OCI-M1 (cell line): ENCODE data around the gene DIO1.
A peak's percentile ranks its signal among the peaks of the same experiment; 100 is the strongest.

Experiments used
- DNase-seq: peaks from one replicate; lab custom pipeline; 2025; lab: John Stamatoyannopoulos, UW

DIO1 gene

DNA sequence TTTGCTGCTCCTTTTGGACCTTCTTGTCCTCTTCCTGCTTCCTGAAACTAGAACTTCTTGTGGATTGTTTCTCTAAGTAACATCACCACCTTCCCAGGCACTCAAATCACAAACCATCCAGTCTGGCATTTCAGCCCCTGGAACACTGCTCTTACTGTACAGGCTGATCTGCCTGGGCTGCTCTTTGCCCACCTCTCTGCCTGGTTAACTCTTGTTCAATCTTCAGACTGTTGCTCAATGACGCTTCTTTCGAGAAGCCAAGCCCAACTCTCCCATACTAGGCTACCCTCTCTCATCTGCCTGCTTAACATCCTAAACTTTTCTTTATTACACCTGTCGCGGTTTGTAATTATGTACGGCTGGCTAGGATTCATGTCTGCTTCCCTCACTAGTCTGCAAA is 657 bp downstream of the DIO1 start:
- no peak for DNase-seq

DNA sequence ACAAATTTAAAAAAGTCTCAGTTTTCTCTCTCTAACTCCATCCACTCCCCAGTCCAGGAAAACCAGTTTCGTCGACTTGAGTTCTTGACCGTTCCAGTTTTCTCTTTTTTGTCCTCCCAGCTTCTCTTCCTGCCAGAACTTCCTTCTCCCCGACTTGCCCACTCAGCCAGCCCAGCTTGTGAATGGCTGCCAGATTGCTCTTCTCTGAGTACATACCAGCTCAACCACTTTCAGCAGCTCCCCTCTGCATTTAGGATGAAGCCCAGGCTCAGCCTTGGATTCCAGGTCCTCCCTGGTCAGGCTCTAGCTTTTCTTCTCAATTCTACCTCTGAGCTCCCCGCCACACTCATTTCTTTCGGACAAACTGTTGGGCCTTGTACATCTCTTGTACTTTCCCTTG is 1.4 kb downstream of the DIO1 start:
- DNase-seq = no peak

GRCh38 chr1:53896635-53897229 is 2.7 kb downstream of the DIO1 start:
- DNase-seq = peak; percentile 34

GRCh38 chr1:53899206-53899628 is 5.2 kb downstream of the DIO1 start:
- DNase-seq = no peak

DNA sequence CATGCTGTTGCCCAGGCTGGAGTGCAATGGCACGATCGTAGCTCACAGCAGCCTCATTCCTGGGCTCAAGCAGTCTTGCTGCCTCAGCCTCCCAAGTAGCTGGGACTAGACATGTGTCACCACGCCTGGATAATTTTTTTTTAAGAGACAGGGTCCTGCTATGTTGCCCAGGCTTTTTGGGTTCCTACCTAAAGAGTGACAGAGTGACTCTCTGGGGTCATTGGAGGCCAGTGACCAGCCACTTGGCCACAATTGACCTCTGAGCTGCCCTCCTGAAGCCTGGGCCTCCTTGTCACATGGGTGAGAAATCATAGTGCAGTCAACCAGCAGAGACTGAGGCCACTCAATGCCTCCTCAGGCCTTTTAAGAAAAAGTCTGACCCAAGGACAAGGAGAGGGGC is 5.7 kb downstream of the DIO1 start:
- no peak for DNase-seq

DNA sequence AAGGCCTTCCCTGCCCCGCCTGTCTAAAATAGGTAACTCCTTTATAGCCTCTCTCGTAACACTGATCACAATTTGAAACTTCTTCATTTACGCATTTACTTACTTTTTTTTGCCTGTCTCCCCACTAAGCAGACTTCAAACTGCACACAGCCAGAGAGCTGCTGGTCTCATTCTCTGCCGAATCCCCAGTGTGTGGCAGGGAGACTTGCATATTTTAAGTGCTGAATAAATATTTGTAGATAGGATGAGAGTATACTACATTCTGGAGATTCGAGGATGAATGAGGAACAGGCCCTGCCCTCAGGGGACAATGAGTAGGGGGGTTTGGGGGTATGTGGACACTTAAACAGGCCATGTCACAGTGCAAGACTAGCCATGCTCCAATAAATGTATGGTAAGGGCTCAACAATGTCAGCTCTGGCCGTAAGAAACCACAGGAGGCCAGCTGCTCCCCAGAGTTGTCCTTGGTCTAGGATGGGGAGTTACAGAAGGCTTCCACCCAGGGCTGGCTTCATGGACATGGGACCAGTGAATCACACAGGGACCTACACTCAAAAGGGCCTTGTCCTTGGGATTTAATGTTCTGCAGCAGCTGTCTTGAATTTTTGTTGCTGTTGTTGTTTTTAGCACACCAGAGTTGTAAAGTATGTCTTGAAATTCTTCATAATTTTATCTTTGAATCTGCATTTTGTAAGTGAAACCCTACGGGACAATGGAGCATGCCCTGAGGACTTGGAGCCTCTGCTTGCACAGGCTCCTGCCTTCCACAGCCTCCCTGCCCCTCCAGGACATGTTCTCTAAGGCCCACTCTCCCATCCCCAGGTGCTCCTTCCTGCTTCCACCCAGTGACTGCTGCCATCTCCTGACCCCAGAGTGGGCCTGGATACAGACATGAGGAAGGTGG is 8.5 kb downstream of the DIO1 start:
- no peak for DNase-seq

DNA sequence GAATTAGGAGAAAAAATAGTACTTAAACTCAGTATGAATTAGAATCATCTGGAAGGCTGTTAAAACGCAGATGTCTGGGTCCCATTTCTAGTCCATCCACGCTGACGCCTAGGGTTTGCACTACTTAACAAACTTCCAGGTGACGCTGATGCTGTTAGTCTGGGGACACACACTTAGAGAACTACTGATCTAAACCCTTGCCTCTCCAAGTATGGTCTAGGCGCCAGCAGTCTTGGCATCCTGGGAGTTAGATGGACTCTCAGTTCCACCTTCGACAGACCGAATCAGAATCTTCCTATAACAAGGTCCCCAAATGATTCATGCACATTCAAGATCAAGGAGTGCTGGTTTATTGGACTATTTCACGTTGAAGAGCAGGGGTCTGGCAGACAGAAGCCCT is 11.5 kb downstream of the DIO1 start:
- DNase-seq = no peak

GRCh38 chr1:53906121-53906520 is 12.1 kb downstream of the DIO1 start:
- DNase-seq = no peak

DNA sequence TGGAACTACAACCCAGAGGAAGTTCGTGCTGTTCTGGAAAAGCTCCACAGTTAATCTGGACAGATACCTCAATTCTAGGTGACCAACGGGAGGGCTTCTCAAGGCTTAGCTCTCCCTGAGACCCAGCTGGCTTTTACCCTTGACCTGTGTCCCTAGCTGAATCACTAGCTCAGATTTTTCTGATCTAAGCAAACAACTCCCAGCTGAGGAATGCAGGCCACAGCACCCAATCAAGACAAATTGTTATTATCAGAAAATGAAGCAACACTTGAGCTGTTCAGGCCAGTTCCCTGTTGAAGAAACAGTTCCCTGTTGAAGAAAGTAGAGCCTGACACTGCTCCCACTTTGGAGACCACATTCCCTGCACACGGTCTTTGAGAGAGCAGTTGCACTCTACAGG is 16.0 kb downstream of the DIO1 start:
- DNase-seq = no peak

GRCh38 chr1:53911442-53911841 is 17.5 kb downstream of the DIO1 start:
- no peak for DNase-seq

GRCh38 chr1:53913352-53914033 is 19.5 kb downstream of the DIO1 start:
- DNase-seq = peak; percentile 12

- no peak for DNase-seq
These were observed 24.4 kb downstream of the DIO1 start for GRCh38 chr1:53918343-53918742.

DNA sequence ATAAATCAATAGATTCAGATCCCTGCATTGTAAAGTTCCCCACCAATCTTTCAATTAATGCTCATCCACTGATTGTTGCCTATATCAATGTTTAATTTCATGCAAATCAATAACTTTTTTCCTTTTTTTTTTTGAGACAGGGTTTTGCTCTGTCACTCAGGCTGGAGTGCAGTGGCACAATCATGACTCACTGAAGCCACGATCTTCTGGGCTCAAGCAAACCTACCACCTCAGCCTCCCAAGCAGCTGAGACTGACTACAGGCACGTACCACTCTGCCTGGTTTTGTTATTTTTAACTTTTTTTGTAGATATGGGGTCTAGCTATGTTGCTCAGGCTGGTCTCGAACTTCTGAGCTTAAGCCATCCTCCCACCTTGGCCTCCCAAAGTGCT is 25.7 kb downstream of the DIO1 start:
- DNase-seq = peak; percentile 49

- DNase-seq = no peak
These were observed 33.4 kb downstream of the DIO1 start for GRCh38 chr1:53927376-53927881.

DNA sequence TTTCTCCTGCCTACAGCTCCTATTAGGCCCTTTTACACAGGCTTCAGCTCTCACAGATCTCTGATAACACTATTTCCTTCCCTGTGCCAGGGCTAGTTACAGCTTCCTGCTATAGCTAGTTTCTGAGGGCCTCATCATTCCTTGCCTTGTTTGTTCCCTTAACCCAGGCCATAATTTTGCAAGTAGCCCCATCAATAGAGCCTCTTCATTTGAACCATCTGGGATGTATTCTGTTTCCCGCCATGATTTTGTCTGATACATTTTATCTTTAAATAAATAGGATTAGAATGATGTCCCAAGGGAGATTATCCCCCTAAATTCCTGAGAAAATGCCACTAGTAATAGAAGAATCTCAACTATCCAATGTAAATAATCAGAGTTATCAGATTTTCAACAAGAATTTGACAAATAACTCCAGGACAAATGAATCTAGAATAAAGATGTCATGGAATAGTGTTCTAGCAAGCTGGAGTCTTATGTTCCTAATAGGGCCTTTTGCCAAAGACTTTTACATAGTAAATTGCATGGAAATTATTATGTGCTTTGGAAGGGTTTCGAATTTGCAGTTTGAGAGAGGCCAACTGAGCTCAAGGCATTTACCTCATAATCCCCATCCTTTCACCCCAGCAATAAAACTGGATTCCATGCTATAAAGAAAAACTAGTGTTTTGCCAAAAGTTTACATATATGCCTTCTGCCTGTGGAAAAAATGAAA is 35.4 kb downstream of the DIO1 start:
- no peak for DNase-seq

GRCh38 chr1:53930932-53931331 is 36.9 kb downstream of the DIO1 start:
- no peak for DNase-seq

DNA sequence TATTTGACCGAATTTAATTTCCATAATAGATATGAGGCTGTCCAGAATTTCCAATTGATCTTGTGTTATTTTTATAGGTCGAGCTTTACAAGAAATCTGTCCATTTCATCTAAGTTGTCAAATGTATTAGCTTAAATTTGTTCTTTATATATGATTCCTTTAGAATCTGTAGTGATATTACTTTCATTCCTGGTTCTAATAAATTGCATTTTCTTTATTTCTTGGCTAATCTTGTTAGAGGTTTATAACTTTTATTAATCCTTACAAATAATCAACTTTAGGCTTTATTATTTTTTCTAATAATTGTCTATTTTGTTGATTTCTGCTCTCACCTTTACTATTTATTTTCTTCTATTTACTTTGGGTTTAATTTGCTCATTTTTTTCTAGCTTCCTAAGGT is 37.5 kb downstream of the DIO1 start:
- DNase-seq = no peak

- no peak for DNase-seq
These were observed 40.3 kb downstream of the DIO1 start for GRCh38 chr1:53934170-53934765.

- no peak for DNase-seq
These were observed 42.4 kb downstream of the DIO1 start for GRCh38 chr1:53936430-53936829.

DNA sequence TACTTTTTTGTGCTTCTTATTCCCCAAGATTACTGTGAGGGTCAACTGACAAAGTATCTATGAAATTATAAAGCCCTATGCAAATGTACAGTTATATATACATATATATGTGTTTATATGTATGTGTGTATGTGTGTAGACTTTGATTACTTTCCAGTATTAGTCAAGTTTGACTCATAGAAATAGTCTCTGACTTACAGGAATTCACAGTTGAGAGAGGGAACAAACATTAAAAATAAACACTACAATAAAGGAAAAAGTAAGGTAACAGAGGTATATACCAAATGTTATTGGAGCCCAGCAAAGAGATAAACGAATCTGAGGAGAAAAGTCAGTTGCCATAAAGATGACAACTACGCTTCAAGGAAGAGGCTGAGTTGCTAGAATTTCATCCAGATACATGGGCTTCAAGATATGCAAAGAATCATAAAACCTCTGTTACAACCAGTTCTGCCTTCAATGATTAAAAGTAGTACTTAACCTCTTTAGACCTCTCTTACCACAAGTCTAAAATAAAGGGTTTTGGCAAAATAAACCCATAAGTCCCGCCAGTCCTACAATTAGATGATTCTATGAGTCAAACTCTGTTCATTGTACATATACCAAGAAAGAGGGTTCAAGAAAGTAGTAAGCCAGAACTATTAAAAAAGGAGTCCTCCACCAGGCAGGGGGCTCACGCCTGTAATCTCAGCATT is 44.3 kb downstream of the DIO1 start:
- DNase-seq = no peak
